DLD1 (cell line): ENCODE measurements around the gene LMOD2.
"Not testable (repeated sequence)": the region's sequence is repeated elsewhere in the genome, so short reads cannot be mapped to it uniquely, and the experiment has no call there.

Experiments
- in situ Hi-C: cut with HindIII; loops from 2 replicates; pipeline ENCODE4 v1.10.0; 2017; ENCODE audit warnings: low sequenced_read_pairs

LMOD2 gene, protein sequence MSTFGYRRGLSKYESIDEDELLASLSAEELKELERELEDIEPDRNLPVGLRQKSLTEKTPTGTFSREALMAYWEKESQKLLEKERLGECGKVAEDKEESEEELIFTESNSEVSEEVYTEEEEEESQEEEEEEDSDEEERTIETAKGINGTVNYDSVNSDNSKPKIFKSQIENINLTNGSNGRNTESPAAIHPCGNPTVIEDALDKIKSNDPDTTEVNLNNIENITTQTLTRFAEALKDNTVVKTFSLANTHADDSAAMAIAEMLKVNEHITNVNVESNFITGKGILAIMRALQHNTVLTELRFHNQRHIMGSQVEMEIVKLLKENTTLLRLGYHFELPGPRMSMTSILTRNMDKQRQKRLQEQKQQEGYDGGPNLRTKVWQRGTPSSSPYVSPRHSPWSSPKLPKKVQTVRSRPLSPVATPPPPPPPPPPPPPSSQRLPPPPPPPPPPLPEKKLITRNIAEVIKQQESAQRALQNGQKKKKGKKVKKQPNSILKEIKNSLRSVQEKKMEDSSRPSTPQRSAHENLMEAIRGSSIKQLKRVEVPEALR

DNA sequence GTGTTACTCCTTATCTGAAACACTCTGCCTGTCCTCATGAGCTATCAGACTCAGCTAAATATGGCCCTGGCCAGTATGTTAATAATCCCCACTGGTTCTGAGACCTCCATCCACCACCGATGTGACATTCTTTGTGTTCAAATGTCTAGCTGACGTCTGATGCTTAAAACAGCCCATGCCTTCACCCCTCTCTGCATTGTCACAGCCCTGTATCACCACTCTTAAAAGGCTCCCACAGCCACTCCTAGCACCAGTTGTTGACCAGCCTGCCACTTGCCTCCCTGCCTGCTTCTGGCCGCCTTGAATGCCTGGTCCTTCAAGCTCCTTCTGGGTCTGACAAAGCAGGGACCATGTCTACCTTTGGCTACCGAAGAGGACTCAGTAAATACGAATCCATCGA, at the start of gene LMOD2:
Gene LMOD2 (plus strand): TSS at position 253 of the 400 bp plus-strand sequence. CDS start 98 bp downstream, at position 351.
- in situ Hi-C loops = no loop called here

DNA sequence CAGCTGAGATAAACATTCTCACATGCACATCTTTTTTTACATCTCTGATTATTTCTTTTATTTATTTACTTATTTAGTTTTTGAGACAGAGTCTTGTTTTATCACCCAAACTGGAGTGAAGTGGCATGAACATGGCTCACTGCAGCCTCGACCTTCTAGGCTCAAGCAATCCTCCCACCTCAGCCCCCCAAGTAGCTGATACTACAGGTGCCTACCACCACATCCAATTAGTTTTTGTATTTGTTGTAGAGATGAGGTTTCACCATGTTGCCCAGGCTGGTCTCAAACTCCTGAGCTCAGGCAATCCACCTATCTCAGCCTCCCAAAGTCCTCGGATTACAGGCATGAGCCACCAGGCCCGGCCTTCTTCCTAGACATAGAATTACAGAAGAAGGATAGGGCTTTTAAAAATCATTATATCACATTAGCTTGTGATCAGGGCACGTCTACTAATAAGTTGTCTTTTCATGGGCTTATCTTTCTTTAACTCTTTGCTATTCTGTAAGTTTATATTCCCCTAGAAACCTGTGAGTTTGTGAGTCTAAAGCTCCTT, 48.2 kb upstream of the LMOD2 start:
- in situ Hi-C loops = no loop called here

GRCh38 chr7:123608991-123609882, 46.4 kb upstream of the LMOD2 start:
- in situ Hi-C loops = no loop called here

GRCh38 chr7:123609883-123610239, 45.8 kb upstream of the LMOD2 start:
- in situ Hi-C loops = no loop called here

DNA sequence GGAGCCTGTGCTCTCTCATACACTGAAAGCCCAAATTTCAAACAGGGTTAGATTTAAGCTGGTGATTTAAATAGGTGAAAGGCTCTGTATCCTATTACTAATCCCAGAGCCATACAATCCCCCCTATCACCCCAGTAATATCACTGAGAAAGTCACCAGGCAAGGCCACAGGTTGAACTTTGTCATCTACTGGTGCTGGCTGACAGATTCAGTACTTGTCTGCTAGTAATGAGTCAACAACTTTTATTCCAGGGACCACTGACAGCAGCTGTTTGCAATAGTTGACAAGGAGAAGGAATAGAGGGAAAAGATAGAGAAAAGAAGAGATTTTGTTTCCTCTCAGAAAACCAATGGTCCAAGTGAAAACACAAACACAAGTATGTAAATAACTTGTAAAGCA, 43.6 kb upstream of the LMOD2 start:
- in situ Hi-C loops = no loop called here

- in situ Hi-C loops = no loop called here
Observed at GRCh38 chr7:123615344-123615743, 40.3 kb upstream of the LMOD2 start.

GRCh38 chr7:123616223-123616622, 39.4 kb upstream of the LMOD2 start:
- in situ Hi-C loops = no loop called here

DNA sequence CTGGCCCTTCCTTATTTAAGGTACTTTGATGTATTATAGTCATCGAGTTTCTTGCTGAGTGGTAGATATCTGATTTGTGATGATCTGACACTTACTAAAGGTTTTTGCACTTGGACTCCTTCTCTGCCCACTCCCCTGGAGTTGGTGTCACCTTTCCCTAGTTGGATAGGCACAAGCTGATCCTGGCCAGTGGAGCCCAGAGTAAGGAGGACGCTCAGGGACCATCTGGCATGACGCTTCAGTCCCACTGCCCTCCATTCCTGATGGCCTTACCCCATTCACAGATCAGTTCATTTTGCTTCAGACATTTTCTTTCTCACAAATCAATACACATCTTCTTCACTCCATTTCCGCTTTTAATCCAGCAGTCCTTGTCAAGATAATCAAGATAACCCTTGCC, 34.0 kb upstream of the LMOD2 start:
- in situ Hi-C loops = no loop called here

- in situ Hi-C loops = no loop called here
Observed at GRCh38 chr7:123622660-123623386, 32.8 kb upstream of the LMOD2 start.

DNA sequence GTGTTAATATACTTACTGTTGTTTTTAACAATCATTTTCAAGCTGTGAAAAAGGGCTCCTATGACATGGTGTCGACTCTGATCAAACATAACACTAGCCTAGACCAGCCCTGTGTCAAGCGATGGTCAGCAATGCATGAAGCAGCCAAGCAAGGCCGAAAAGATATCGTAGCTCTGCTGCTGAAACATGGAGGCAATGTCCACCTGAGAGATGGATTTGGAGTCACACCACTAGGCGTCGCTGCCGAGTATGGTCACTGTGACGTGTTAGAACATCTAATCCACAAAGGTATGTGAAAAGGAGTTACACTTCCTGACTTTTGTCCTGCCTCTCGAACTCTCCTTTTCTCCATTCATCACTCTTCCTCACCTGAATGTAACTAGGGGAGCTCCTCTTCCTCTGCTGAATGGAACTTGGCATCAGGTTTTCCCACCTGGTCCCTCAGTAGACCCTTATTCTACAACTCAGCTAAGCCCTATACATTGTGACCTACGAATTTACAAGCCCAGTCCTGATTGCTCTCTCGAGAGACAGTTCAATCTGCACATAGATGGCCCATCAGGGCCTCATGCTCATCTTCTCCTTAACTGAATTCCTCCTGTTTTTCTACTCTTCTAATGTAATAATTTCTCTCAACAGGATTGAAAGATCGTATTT, 31.0 kb upstream of the LMOD2 start:
- in situ Hi-C loops = no loop called here

DNA sequence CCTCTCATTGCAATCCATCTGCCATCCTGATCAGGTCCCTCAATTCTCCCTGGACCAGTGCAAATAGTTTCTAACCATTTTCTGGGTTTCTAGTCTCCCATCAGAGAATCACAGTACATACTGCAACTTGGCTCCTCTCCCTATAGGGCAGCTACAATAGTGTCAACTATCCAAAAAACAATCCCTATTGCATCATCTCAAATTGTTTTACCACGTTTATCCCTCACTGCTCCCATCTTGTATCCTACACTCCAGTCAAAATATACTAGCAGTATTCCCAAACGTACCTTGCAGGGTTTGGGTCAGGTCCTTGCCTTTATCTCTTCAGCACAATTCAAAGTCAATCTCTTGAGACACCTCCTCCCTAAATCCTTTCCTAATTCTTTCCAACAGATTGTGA, 30.4 kb upstream of the LMOD2 start:
- in situ Hi-C loops = no loop called here

DNA sequence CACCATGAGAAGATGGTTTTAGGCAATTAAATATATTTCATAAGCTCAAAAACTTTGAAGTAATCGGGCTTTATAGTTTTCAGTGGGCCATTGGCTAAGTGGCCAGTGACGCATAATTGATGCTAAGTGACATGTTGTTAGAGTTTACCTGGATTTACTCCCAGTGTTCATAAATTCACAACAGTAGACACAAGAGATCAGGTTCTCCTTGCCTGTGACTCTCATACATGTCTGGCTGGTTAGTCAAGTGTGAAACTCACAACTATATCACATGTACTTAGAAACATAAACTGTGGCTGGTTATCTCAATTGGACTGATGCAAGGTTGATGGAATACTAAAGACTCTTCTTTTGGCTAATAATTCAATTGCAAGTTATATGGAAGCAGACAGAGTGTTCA, 27.8 kb upstream of the LMOD2 start:
- in situ Hi-C loops = no loop called here

DNA sequence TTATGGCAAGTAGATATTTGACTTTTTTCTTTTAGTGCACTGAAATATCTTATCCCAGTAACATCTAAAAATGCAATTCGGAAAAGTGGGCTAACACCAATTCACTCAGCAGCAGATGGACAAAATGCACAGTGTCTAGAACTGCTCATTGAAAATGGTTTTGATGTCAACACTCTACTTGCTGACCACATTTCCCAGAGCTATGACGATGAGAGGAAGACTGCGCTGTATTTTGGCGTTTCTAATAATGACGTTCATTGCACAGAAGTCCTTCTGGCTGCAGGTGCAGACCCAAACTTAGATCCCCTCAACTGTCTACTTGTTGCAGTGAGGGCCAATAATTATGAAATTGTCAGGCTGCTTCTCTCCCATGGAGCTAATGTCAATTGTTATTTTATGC, 26.8 kb upstream of the LMOD2 start:
- in situ Hi-C loops = no loop called here

- in situ Hi-C loops = no loop called here
Observed at GRCh38 chr7:123629281-123629680, 26.4 kb upstream of the LMOD2 start.

DNA sequence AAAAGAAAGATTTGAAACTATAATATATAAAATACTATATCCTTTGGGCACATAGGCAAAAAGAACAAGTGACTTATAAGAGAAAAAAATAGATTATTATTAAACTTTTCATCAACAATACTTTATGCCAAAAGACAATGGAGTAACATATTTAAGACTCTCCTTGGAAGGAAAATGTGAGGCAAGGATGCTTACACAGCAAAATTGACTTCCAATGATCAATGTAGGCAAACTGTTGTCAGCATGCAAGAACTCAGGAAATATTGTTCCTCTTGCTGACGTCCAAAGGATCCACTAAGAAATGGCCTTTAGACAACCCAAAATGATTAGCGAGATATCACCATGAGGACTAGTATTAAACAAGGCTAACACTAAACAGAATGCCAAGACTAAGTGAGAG, 22.9 kb upstream of the LMOD2 start:
- in situ Hi-C loops = no loop called here

DNA sequence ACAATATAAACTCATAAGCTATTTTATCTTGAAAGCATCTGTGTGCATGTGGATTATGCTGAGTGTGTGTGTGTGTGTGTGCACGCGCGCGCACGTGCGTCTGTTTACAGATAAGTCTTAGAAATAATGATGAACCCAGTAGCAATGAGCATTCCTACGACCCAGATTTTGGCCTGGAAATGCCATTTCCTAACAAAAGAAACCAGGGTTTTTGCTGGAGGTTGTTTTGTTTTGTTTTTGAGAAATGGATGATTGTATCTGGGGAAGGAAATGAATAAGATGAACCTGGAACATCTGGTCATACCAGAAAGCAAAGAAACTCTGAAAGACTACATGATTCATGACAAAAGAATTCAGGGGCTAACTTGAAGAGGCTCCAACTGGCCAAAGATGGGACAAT, 22.1 kb upstream of the LMOD2 start:
- in situ Hi-C loops = no loop called here

DNA sequence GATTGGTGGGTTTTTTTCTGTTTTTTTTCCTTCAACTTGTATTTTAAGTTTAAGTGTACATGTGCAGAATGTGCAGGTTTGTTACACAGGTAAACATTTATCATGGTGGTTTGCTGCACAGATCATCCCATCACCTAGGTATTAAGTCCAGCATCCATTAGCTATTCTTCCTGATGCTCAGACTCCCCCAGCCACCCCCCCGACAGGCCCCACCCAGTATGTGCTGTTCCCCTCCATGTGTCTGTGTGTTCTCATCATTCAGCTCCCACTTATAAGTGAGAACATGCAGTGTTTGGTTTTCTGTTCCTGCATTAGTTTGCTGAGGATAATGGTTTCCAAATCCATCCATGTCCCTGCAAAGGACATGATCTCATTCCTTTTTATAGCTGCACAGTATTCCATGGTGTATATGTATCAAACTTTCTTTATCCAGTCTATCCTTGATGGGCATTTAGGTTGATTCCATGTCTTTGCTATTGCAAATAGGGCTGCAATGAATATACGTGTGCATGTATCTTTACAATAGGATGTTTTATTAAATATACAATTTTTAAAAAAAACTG, 21.6 kb upstream of the LMOD2 start:
- in situ Hi-C loops = not testable (repeated sequence)

DNA sequence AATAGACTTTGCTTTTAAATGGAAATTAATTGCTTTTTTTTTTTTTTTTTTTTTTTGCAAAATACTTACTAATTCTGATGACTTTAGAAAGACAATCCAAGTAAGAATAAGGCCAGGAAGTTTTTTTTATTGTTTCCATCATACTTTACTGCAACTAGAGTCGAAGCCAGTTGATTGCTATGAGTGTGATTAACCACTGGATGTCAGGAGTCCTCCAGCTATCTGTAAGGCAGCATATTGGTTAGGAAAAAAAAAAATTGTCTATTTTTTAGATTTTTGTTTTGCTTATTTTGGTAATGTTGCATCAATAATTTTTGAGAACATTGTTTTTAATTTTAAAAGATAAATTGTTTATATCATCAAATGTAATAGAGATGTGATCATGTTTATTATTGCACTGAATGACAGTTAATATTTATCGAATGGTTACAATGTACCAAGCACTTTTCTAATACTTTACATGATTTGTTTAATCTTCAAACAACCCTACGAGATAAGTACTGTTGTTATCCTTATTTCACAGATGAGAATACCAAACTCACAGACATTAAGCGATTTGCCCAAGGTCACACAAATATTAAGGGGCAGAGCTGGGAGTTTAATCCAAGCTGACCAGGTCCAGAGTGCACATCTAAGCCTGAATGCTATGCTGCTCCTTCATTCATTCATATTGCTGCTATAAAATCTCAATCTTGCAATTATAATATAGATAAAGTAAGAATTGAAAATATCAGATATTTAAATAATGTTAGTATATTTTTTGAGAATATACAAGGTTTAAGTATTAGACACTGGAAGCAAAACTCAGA, 19.9 kb upstream of the LMOD2 start:
- in situ Hi-C loops = no loop called here

GRCh38 chr7:123637203-123637602, 18.5 kb upstream of the LMOD2 start:
- in situ Hi-C loops = no loop called here
